ENCODE results near the gene CDPF1. TPM values are rescaled to one million over a fixed set of nuclear protein-coding genes. Genes with fewer than 3 reads are reported as not detected.

CDPF1 gene
- polyA plus RNA-seq, 3 donors: 8.3 to 8.4 (median 8.3) TPM

DNA sequence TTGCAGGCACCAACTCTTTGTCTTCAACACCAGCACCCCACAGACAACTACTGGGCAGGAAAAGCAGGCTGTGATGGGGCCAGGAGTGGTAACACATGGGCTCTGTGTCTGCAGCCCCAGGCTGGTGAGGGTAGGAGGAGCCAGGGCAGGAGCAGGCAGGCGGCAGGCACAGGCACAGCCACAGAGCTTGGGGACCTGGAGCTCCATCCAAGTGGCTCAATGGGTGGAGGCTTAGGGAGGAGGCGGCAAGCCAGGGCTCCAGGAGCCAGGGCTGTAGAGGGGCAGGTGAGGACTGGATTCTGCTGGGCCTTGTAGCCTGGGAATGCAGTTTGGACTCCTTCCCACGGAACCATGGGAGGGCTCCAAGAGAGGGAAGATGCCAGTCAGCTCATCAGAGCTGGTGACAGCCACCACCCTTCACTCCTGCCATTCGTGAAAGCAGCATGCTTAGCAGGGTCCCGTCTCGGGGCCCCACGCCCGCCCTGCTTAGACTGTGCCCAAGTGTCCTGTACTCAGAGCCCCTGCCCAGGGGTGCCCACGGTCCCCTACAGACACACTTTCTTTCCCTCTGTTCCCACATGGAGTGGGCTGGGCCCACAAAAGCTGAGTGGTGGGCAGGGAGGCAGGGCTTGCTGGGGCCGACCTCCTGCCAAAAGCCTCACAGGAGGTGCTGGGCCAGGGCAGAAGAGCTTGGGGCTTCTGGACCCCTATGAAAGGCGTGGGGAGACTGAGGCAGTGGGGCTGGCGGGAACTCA lies 30.1 kb upstream of the CDPF1 start:
- no peak overlapping the region for H2AFZ ChIP-seq (ENCODE audit: insufficient read depth, low read depth, low read length, poor library complexity, severe bottlenecking)
- TF ChIP-seq, protein P1, sequence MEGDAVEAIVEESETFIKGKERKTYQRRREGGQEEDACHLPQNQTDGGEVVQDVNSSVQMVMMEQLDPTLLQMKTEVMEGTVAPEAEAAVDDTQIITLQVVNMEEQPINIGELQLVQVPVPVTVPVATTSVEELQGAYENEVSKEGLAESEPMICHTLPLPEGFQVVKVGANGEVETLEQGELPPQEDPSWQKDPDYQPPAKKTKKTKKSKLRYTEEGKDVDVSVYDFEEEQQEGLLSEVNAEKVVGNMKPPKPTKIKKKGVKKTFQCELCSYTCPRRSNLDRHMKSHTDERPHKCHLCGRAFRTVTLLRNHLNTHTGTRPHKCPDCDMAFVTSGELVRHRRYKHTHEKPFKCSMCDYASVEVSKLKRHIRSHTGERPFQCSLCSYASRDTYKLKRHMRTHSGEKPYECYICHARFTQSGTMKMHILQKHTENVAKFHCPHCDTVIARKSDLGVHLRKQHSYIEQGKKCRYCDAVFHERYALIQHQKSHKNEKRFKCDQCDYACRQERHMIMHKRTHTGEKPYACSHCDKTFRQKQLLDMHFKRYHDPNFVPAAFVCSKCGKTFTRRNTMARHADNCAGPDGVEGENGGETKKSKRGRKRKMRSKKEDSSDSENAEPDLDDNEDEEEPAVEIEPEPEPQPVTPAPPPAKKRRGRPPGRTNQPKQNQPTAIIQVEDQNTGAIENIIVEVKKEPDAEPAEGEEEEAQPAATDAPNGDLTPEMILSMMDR (IDR thresholded peaks at IDR 0.05): no peak
- H3K4me1 Mint-ChIP-seq: no peaks in the 10 kb centered on the region
- H3K27ac ChIP-seq (ENCODE audit: low read depth in 1 of 2, low read length in 2 of 2): no peak overlapping the region
- H3K4me2 ChIP-seq (replicated peaks; ENCODE audit: extremely low read depth, low read length, poor library complexity, severe bottlenecking): no peak overlapping the region
- no peaks in the 10 kb centered on the region for H3K27me3 ChIP-seq (ENCODE audit: control insufficient read depth in 2 of 2, insufficient read depth in 2 of 2, low read length in 2 of 2)
- DNase-seq: no peak
- H3K27ac Mint-ChIP-seq: peak overlapping the region in 2 of 7 donors; percentile 15 to 25
- H3K4me1 ChIP-seq (ENCODE audit: control insufficient read depth in 1 of 2, insufficient read depth in 2 of 2, low read length in 2 of 2): no peaks in the 10 kb centered on the region
- no peaks in the 10 kb centered on the region for H3K9me3 ChIP-seq (replicated peaks in 1 of 2; ENCODE audit: control insufficient read depth in 1 of 2, insufficient read depth in 1 of 2, low read length in 2 of 2)
- no peak overlapping the region for H3K4me3 Mint-ChIP-seq
- 94% methylated on average over 5 of the region's 12 CpGs for WGBS (ENCODE audit: insufficient coverage)
- H3K36me3 Mint-ChIP-seq: peaks cover 81 to 95% of the 10 kb centered on the region in 2 donors
- H3K79me2 ChIP-seq (ENCODE audit: insufficient read depth, low read length): no peaks in the 10 kb centered on the region
- no peaks in the 10 kb centered on the region for H3K27me3 Mint-ChIP-seq (ENCODE audit: low read depth in 3 of 3)
- H3K36me3 ChIP-seq (replicated peaks in 1 of 2; ENCODE audit: control insufficient read depth in 1 of 2, insufficient read depth in 2 of 2, low read length in 2 of 2): peaks cover 82 to 98% of the 10 kb centered on the region in 2 donors
- intact Hi-C loops (cut with micrococcal nuclease): no loop called here
- peaks cover 0 to 6% (median 0%) of the 10 kb centered on the region in 7 donors for H3K9me3 Mint-ChIP-seq
- H3K4me3 ChIP-seq (replicated peaks in 1 of 3; ENCODE audit: low read depth in 2 of 3, low read length in 3 of 3): no peak overlapping the region
- H3K9ac ChIP-seq (ENCODE audit: insufficient read depth, low read length, poor library complexity, severe bottlenecking): no peak overlapping the region
- H4K20me1 ChIP-seq (ENCODE audit: insufficient read depth, low read length): no peaks in the 10 kb centered on the region

DNA sequence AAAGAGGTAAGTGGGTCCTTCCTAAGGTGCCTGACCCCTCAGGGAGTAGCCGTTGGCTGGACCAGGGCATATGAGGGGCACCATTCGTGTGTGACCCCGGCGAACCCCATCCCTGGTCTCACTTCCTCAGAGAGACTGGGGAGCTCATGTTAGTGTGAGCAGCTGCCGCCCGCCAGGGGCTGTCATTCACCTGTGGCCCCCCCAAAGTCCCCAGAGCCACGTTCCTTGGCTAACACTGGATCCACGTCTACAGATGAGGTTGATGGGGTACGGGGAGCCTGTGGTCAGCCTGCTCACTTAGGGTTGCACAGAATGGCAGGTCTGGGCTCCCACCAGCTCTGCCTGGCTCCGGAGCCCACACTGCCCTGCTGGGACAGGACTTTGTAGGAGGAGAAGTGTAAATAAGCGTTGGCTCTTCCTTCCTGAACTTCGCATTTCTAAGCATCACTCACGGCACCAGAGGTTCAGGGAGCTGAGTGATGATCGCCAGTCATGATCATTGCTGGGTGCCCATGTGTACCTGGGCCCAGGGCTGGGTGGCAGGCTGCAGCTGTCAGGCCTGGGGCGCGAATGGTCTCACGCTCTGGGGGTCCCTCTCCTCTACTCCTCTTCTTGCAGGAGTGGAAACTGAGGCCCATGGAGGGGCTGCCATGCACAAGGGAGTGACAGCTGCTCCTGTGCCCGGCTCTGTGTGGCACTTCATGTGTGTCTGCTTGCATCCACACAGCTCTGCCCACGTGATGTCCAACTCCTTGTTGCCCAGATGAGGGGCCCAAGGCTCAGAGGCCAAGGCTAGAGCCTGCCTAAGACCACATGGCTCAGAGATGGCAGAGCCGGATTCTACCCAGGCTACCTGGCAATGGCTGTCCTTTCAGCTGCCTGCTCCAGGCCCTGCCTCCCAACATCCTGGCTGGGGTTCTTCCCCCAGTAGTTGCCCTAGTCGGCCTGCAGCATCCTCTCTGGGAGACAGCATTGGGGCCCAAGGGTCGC lies 28.9 kb upstream of the CDPF1 start:
- Histone ChIP-seq H3K4me3 (replicated peaks in 1 of 3; ENCODE audit: low read depth in 2 of 3, low read length in 3 of 3) (no peak overlapping the region), H3K9me3 (replicated peaks in 1 of 2; ENCODE audit: control insufficient read depth in 1 of 2, insufficient read depth in 1 of 2, low read length in 2 of 2) (no peaks in the 10 kb centered on the region), H3K4me2 (replicated peaks; ENCODE audit: extremely low read depth, low read length, poor library complexity, severe bottlenecking) (no peak overlapping the region), H2AFZ (ENCODE audit: insufficient read depth, low read depth, low read length, poor library complexity, severe bottlenecking) (no peak overlapping the region), H3K9ac (ENCODE audit: insufficient read depth, low read length, poor library complexity, severe bottlenecking) (no peak overlapping the region), H3K4me1 (ENCODE audit: control insufficient read depth in 1 of 2, insufficient read depth in 2 of 2, low read length in 2 of 2) (no peaks in the 10 kb centered on the region), H3K27me3 (ENCODE audit: control insufficient read depth in 2 of 2, insufficient read depth in 2 of 2, low read length in 2 of 2) (no peaks in the 10 kb centered on the region), H3K27ac (ENCODE audit: low read depth in 1 of 2, low read length in 2 of 2) (no peak overlapping the region), H3K79me2 (ENCODE audit: insufficient read depth, low read length) (no peaks in the 10 kb centered on the region), H4K20me1 (ENCODE audit: insufficient read depth, low read length) (no peaks in the 10 kb centered on the region), H3K36me3 (replicated peaks in 1 of 2; ENCODE audit: control insufficient read depth in 1 of 2, insufficient read depth in 2 of 2, low read length in 2 of 2) (peaks cover 78 to 97% of the 10 kb centered on the region in 2 donors)
- Mint-ChIP-seq H3K27me3 (ENCODE audit: low read depth in 3 of 3) (no peaks in the 10 kb centered on the region), H3K9me3 (peaks cover 0 to 7% (median 0%) of the 10 kb centered on the region in 7 donors), H3K27ac (no peak overlapping the region), H3K36me3 (peaks cover 78 to 95% of the 10 kb centered on the region in 2 donors), H3K4me1 (no peaks in the 10 kb centered on the region), H3K4me3 (no peak overlapping the region)
- no peak for DNase-seq
- 97% methylated on average over 19 of the region's 22 CpGs for WGBS (ENCODE audit: insufficient coverage)
- TF ChIP-seq, protein P1 (IDR thresholded peaks at IDR 0.05): no peak
- intact Hi-C loops (cut with micrococcal nuclease): no loop called here

Data from CD14-positive monocyte (primary cell).